Uterus (tissue), 2 donors: ENCODE measurements around the gene CASZ1.

Experiments
- CTCF ChIP-seq, 4 experiments: fragments of 200-600 bp in 2 of 4; fragments of 450-650 bp in 2 of 4; sonication (generic) in 2 of 4; IDR thresholded peaks; one replicate each; pipeline ENCODE4 v1.5.1; 2016 to 2019; ENCODE audit warnings: antibody characterized with exemption in 4 of 4, mild to moderate bottlenecking in 2 of 4, moderate library complexity in 1 of 4
- POLR2A ChIP-seq, 2 donors: fragments of 450-650 bp; IDR thresholded peaks; one replicate each; pipeline ENCODE4 v1.6.1; 2016; ENCODE audit warnings: antibody characterized with exemption in 2 of 2, mild to moderate bottlenecking in 1 of 2, moderate library complexity in 1 of 2

- no peak for TF ChIP-seq POLR2A (IDR thresholded peaks at IDR 0.05)
- TF ChIP-seq CTCF (IDR thresholded peaks at IDR 0.05) = no peak
These were observed 117.6 kb downstream of the CASZ1 start for GRCh38 chr1:10678852-10679251.
